ENCODE results near the gene F12.
A peak's percentile ranks its signal among the peaks of the same experiment; 100 is the strongest.

Gene F12

GRCh38 chr5:177393990-177394389 lies 15.4 kb downstream of the F12 start:
- no peaks in the 10 kb centered on the region for H3K36me3 ChIP-seq (ENCODE audit: insufficient read depth, low read length)

GRCh38 chr5:177393206-177393765 lies 16.1 kb downstream of the F12 start:
- peaks cover 6% of the 10 kb centered on the region for H3K4me1 ChIP-seq (ENCODE audit: insufficient read depth, low read length)
- no peak overlapping the region for H3K9ac ChIP-seq (ENCODE audit: low read depth, low read length)
- no peak overlapping the region for H3K4me2 ChIP-seq (ENCODE audit: insufficient read depth, low read length)
- DNase-seq, result no peak
- H3K79me2 ChIP-seq (ENCODE audit: insufficient read depth, low read length), result no peaks in the 10 kb centered on the region
- no peak overlapping the region for H3K4me3 ChIP-seq (ENCODE audit: low read depth in 1 of 2, low read length in 2 of 2)
- H3K36me3 ChIP-seq (ENCODE audit: insufficient read depth, low read length), result no peaks in the 10 kb centered on the region
- no peak for ATAC-seq (ENCODE audit: insufficient read depth, low read depth)
- no peak overlapping the region for H3K27ac ChIP-seq (ENCODE audit: low read length)
- peaks cover 2% of the 10 kb centered on the region; the same call in 1 of the 2 replicates for H4K20me1 ChIP-seq (ENCODE audit: insufficient read depth, low read length)
- H3K27me3 ChIP-seq (ENCODE audit: insufficient read depth, low read length, poor library complexity), result peaks cover 17% of the 10 kb centered on the region
- H2AFZ ChIP-seq (ENCODE audit: low read depth, low read length), result no peak overlapping the region
- no peaks in the 10 kb centered on the region for H3K9me3 ChIP-seq (ENCODE audit: insufficient read depth, low read length, severe bottlenecking)
- TF ChIP-seq EZH2 (IDR thresholded peaks at IDR 0.05; ENCODE audit: borderline replicate concordance, low read depth, low read length, severe bottlenecking) (no peak), CTCF (IDR thresholded peaks at IDR 0.05; ENCODE audit: borderline replicate concordance, extremely low read depth, low read length, poor library complexity, severe bottlenecking) (no peak)

More at GRCh38 chr5:177393990-177394389, 15.4 kb downstream of the F12 start:
- Histone ChIP-seq H3K27me3 (ENCODE audit: insufficient read depth, low read length, poor library complexity) (peaks cover 13% of the 10 kb centered on the region), H3K27ac (ENCODE audit: low read length) (no peak overlapping the region), H3K4me1 (ENCODE audit: insufficient read depth, low read length) (peaks cover 6% of the 10 kb centered on the region), H3K4me2 (ENCODE audit: insufficient read depth, low read length) (no peak overlapping the region), H2AFZ (ENCODE audit: low read depth, low read length) (no peak overlapping the region), H3K9me3 (ENCODE audit: insufficient read depth, low read length, severe bottlenecking) (no peaks in the 10 kb centered on the region), H4K20me1 (ENCODE audit: insufficient read depth, low read length) (peaks cover 3% of the 10 kb centered on the region; the same call in 1 of the 2 replicates), H3K4me3 (ENCODE audit: low read depth in 1 of 2, low read length in 2 of 2) (no peak overlapping the region), H3K79me2 (ENCODE audit: insufficient read depth, low read length) (no peaks in the 10 kb centered on the region), H3K9ac (ENCODE audit: low read depth, low read length) (no peak overlapping the region)
- no peak for TF ChIP-seq EZH2 (IDR thresholded peaks at IDR 0.05; ENCODE audit: borderline replicate concordance, low read depth, low read length, severe bottlenecking)
- TF ChIP-seq CTCF (IDR thresholded peaks at IDR 0.05; ENCODE audit: borderline replicate concordance, extremely low read depth, low read length, poor library complexity, severe bottlenecking), result no peak
- DNase-seq, result no peak
- ATAC-seq (ENCODE audit: insufficient read depth, low read depth), result no peak

GRCh38 chr5:177392765-177393164 lies 16.6 kb downstream of the F12 start:
- no peaks in the 10 kb centered on the region for H3K9me3 ChIP-seq (ENCODE audit: insufficient read depth, low read length, severe bottlenecking)
- H3K79me2 ChIP-seq (ENCODE audit: insufficient read depth, low read length), result no peaks in the 10 kb centered on the region
- peaks cover 6% of the 10 kb centered on the region for H3K4me1 ChIP-seq (ENCODE audit: insufficient read depth, low read length)
- no peaks in the 10 kb centered on the region; the same call in 1 of the 2 replicates for H4K20me1 ChIP-seq (ENCODE audit: insufficient read depth, low read length)
- H3K27ac ChIP-seq (ENCODE audit: low read length), result no peak overlapping the region
- H2AFZ ChIP-seq (ENCODE audit: low read depth, low read length), result no peak overlapping the region
- DNase-seq (no peak), ATAC-seq (ENCODE audit: insufficient read depth, low read depth) (no peak)
- no peak overlapping the region for H3K9ac ChIP-seq (ENCODE audit: low read depth, low read length)
- no peaks in the 10 kb centered on the region for H3K36me3 ChIP-seq (ENCODE audit: insufficient read depth, low read length)
- peaks cover 17% of the 10 kb centered on the region for H3K27me3 ChIP-seq (ENCODE audit: insufficient read depth, low read length, poor library complexity)
- H3K4me3 ChIP-seq (ENCODE audit: low read depth in 1 of 2, low read length in 2 of 2), result no peak overlapping the region
- no peak for TF ChIP-seq EZH2 (IDR thresholded peaks at IDR 0.05; ENCODE audit: borderline replicate concordance, low read depth, low read length, severe bottlenecking)
- no peak overlapping the region for H3K4me2 ChIP-seq (ENCODE audit: insufficient read depth, low read length)

- Histone ChIP-seq H3K27me3 (ENCODE audit: insufficient read depth, low read length, poor library complexity) (peaks cover 17% of the 10 kb centered on the region), H2AFZ (ENCODE audit: low read depth, low read length) (no peak overlapping the region), H3K9ac (ENCODE audit: low read depth, low read length) (no peak overlapping the region), H3K27ac (ENCODE audit: low read length) (no peak overlapping the region), H3K4me1 (ENCODE audit: insufficient read depth, low read length) (peaks cover 6% of the 10 kb centered on the region), H3K4me2 (ENCODE audit: insufficient read depth, low read length) (no peak overlapping the region), H3K36me3 (ENCODE audit: insufficient read depth, low read length) (no peaks in the 10 kb centered on the region), H3K9me3 (ENCODE audit: insufficient read depth, low read length, severe bottlenecking) (no peaks in the 10 kb centered on the region), H4K20me1 (ENCODE audit: insufficient read depth, low read length) (no peaks in the 10 kb centered on the region; the same call in 1 of the 2 replicates), H3K79me2 (ENCODE audit: insufficient read depth, low read length) (no peaks in the 10 kb centered on the region), H3K4me3 (ENCODE audit: low read depth in 1 of 2, low read length in 2 of 2) (no peak overlapping the region)
- peak; percentile 89 for DNase-seq
- peak; percentile 97 for TF ChIP-seq CTCF (IDR thresholded peaks at IDR 0.05; ENCODE audit: borderline replicate concordance, extremely low read depth, low read length, poor library complexity, severe bottlenecking)
- no peak for TF ChIP-seq EZH2 (IDR thresholded peaks at IDR 0.05; ENCODE audit: borderline replicate concordance, low read depth, low read length, severe bottlenecking)
- peak; percentile 98 for ATAC-seq (ENCODE audit: insufficient read depth, low read depth)
Measured at GRCh38 chr5:177390363-177391300, 18.7 kb downstream of the F12 start.
